Stomach (tissue), 9 donors: ENCODE data around the gene GLCE. TPM values are rescaled to one million over a fixed set of nuclear protein-coding genes. Genes with fewer than 3 reads are reported as not detected.
A peak's percentile ranks its signal among the peaks of the same experiment; 100 is the strongest.

Experiments used
- DNase-seq, 2 donors: peaks; one replicate each; pipeline versions ENCODE4 v3.0.0 to v3.0.0-alpha.2; 2013 to 2019
- H3K27ac ChIP-seq, 5 donors: fragments of 200-600 bp in 4 of 5; sonication (generic) in 4 of 5; one replicate each; pipeline ENCODE4 v1.5.1; 2013 to 2019; ENCODE audit warnings: mild to moderate bottlenecking in 1 of 5, moderate library complexity in 1 of 5
- H3K27me3 ChIP-seq, 3 donors: fragments of 200-600 bp; sonication (generic); one replicate each; pipeline ENCODE4 v1.5.1; 2017 to 2019; ENCODE audit warnings: mixed run types in 1 of 3
- H3K36me3 ChIP-seq, 4 donors: fragments of 200-600 bp; sonication (generic); 1 replicate in 3 of 4; 2 replicates in 1 of 4; pipeline ENCODE4 v1.5.1; 2016 to 2019
- H3K4me1 ChIP-seq, 4 donors: fragments of 200-600 bp; sonication (generic); one replicate each; pipeline ENCODE4 v1.5.1; 2016 to 2019
- H3K4me3 ChIP-seq, 4 donors: fragments of 200-600 bp; sonication (generic) in 3 of 4; one replicate each; pipeline ENCODE4 v1.5.1; 2016 to 2019; ENCODE audit warnings: mild to moderate bottlenecking in 1 of 4
- H3K9me3 ChIP-seq, 4 donors: fragments of 200-600 bp; sonication (generic); one replicate each; pipeline ENCODE4 v1.5.1; 2016 to 2019
- CTCF ChIP-seq, 7 experiments: fragments of 450-650 bp in 4 of 7; fragments of 200-600 bp in 3 of 7; sonication (generic) in 3 of 7; IDR thresholded peaks; one replicate each; pipeline ENCODE4 v1.5.1; 2016 to 2019; ENCODE audit warnings: antibody characterized with exemption in 7 of 7, control low read depth in 2 of 7, mild to moderate bottlenecking in 1 of 7
- EP300 ChIP-seq: sonication (generic); formaldehyde crosslinking; IDR thresholded peaks from one replicate; pipeline ENCODE4 v1.6.1; 2017; ENCODE audit warnings: antibody characterized with exemption
- POLR2A ChIP-seq, 4 donors: fragments of 450-650 bp; IDR thresholded peaks; one replicate each; pipeline ENCODE4 v1.6.1; 2016; ENCODE audit warnings: antibody characterized with exemption in 4 of 4, control low read depth in 2 of 4, mild to moderate bottlenecking in 1 of 4, moderate library complexity in 1 of 4
- POLR2AphosphoS5 ChIP-seq, 3 donors: sonication (generic); formaldehyde crosslinking; IDR thresholded peaks; one replicate each; pipeline ENCODE4 v1.6.1; 2016; ENCODE audit warnings: antibody characterized with exemption in 3 of 3
- WGBS, 5 donors: extraction: QIAGEN DNeasy Blood & Tissue Kit in 3 of 5; methylation state at CpG; one replicate each; pipeline versions ENCODE4 v1.1.5 to v1.1.7; 2013 to 2018; 5-methylcytosine and 5-hydroxymethylcytosine counted together
- intact Hi-C: fragments of 100-400 bp; cut with DNase I; formaldehyde crosslinking; loops from one replicate; pipeline ENCODE4 v1.15.1; 2023; ENCODE audit warnings: low total_unique reads
- polyA plus RNA-seq, 3 donors: library from polyadenylated mRNA; stranded (reverse); fragments of 200-250 nt; gene quantifications; one replicate each; pipeline ENCODE4 v1.2.3, GENCODE V29; 2013
- total RNA-seq, 5 donors: library from RNA; depleted of rRNA; stranded (reverse); fragments of >200 nt; gene quantifications; one replicate each; pipeline versions ENCODE4 v1.1.0 to v1.2.3, GENCODE V29; 2014 to 2016
- donor health status: healthy with polysubstance abuse.
- donor health status: Bipolar disorder and iron deficiency.
- donor health status: healthy.

GLCE gene
- total and polyA plus RNA-seq, 8 donors, result 5.5 to 50.9 (median 22.1) TPM

GRCh38 chr15:69189157-69189556 lies 28.7 kb downstream of the GLCE start:
- H3K9me3 ChIP-seq, result peaks cover 0 to 8% (median 0%) of the 10 kb centered on the region in 4 donors
- H3K27me3 ChIP-seq, result no peaks in the 10 kb centered on the region
- 87 to 97% (median 93%) methylated on average over 6 of the region's 6 CpGs for WGBS, 5 donors
- no peaks in the 10 kb centered on the region for H3K36me3 ChIP-seq
- TF ChIP-seq CTCF (IDR thresholded peaks at IDR 0.05) (no peak), EP300 (no peak), POLR2A (IDR thresholded peaks at IDR 0.05) (no peak), POLR2AphosphoS5 (IDR thresholded peaks at IDR 0.05) (no peak)
- H3K4me1 ChIP-seq, result peaks cover 6 to 14% (median 7%) of the 10 kb centered on the region in 4 donors
- no peak for DNase-seq
- intact Hi-C loops, result no loop called here
- H3K27ac ChIP-seq, result no peak overlapping the region
- H3K4me3 ChIP-seq, result no peak overlapping the region

- Histone ChIP-seq H3K4me3 (no peak overlapping the region), H3K36me3 (no peaks in the 10 kb centered on the region), H3K9me3 (peaks cover 0 to 8% (median 0%) of the 10 kb centered on the region in 4 donors), H3K27me3 (no peaks in the 10 kb centered on the region), H3K27ac (no peak overlapping the region), H3K4me1 (peaks cover 7 to 23% (median 14%) of the 10 kb centered on the region in 4 donors)
- intact Hi-C loops, result no loop called here
- DNase-seq, result no peak
- TF ChIP-seq EP300, result no peak
- TF ChIP-seq POLR2A (IDR thresholded peaks at IDR 0.05), result no peak
- TF ChIP-seq POLR2AphosphoS5 (IDR thresholded peaks at IDR 0.05), result no peak
These were observed 29.7 kb downstream of the GLCE start for GRCh38 chr15:69190091-69190490.

- no peak for DNase-seq
- intact Hi-C loops, result no loop called here
- no peak overlapping the region for H3K4me3 ChIP-seq
- H3K27me3 ChIP-seq, result no peaks in the 10 kb centered on the region
- H3K36me3 ChIP-seq, result no peaks in the 10 kb centered on the region
- peaks cover 0 to 8% (median 0%) of the 10 kb centered on the region in 4 donors for H3K9me3 ChIP-seq
- no peak overlapping the region for H3K27ac ChIP-seq
- H3K4me1 ChIP-seq, result peaks cover 7 to 27% (median 16%) of the 10 kb centered on the region in 4 donors
- TF ChIP-seq EP300, result no peak
- no peak for TF ChIP-seq POLR2AphosphoS5 (IDR thresholded peaks at IDR 0.05)
- no peak for TF ChIP-seq POLR2A (IDR thresholded peaks at IDR 0.05)
- TF ChIP-seq CTCF (IDR thresholded peaks at IDR 0.05), result no peak
These were observed 30.1 kb downstream of the GLCE start for GRCh38 chr15:69190504-69190903.

DNA sequence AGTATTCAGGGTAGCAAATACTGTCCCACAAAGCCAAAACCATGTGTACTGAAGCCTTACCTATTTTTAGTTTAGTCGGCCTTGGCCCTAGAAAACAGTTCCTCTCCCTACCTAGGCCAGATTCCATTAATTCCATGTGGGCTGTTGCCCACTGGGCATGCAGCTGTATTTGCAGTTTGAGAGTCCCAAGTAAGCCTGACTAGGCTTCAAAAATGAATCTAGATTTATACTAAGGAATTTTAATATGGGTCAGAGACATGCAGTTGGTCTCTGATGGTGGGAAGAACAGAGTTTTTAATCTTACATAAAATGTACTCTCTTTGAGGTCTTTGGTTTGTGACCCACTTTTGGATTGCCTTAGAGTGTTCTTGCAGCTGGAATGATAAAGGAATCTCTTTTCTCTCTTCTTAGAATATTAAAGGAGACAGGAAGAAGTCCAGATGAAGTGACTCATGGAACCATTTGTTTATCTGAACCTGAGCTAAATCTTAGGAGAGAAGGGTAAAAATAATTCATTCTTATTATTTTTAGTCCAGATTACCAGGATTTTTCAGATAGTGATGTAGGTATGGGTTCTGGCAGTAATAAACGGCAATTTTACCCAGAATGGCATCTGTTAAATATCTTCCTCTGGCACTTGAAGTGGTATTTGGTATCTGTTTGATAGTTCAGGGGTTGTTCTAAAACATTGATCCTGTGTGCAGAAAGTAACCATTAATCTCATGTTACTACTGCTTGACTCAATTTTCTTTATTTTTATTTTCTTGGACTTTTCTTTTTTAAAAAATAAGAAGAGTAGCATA lies 33.8 kb downstream of the GLCE start:
- H3K4me3 ChIP-seq, result no peak overlapping the region
- no peaks in the 10 kb centered on the region for H3K27me3 ChIP-seq
- WGBS, 5 donors, result 39 to 73% (median 62%) methylated on average over 2 of the region's 2 CpGs
- DNase-seq, result no peak
- intact Hi-C loops, result no loop called here
- H3K9me3 ChIP-seq, result peaks cover 0 to 8% (median 0%) of the 10 kb centered on the region in 4 donors
- peaks cover 7 to 29% (median 16%) of the 10 kb centered on the region in 4 donors for H3K4me1 ChIP-seq
- TF ChIP-seq EP300 (no peak), CTCF (IDR thresholded peaks at IDR 0.05) (no peak), POLR2AphosphoS5 (IDR thresholded peaks at IDR 0.05) (no peak), POLR2A (IDR thresholded peaks at IDR 0.05) (no peak)
- H3K36me3 ChIP-seq, result peaks cover 0 to 9% (median 8%) of the 10 kb centered on the region in 4 donors
- H3K27ac ChIP-seq, result no peak overlapping the region

DNA sequence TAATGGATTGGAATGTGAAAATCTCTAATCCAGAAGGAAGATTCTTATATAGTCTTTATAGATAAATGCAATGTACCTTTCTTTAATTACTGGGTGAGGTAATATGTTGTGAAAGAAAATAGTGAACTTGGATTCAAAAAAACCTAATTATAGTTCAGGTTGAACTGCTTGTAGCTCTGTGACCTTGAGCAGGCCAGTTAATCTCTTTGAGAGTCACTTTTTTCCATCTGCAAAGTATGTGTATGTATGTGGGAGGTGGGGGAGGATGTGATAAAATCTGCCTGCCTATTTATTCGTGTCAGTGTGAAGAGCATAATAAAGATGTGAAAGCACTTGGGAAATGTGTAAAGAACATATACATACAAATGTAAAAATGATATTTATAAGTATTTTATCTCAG lies 34.4 kb downstream of the GLCE start:
- Histone ChIP-seq H3K27me3 (no peaks in the 10 kb centered on the region), H3K27ac (no peak overlapping the region), H3K4me1 (peaks cover 7 to 29% (median 16%) of the 10 kb centered on the region in 4 donors), H3K36me3 (peaks cover 0 to 9% (median 8%) of the 10 kb centered on the region in 4 donors), H3K9me3 (peaks cover 0 to 8% (median 0%) of the 10 kb centered on the region in 4 donors), H3K4me3 (no peak overlapping the region)
- intact Hi-C loops, result no loop called here
- 12 to 23% (median 16%) methylated on average over 1 of the region's 1 CpG for WGBS, 5 donors
- no peak for TF ChIP-seq POLR2AphosphoS5 (IDR thresholded peaks at IDR 0.05)
- no peak for TF ChIP-seq CTCF (IDR thresholded peaks at IDR 0.05)
- no peak for TF ChIP-seq EP300
- TF ChIP-seq POLR2A (IDR thresholded peaks at IDR 0.05), result no peak
- peak in 1 of 2 donors; percentile 32 for DNase-seq
